Measurements from ENCODE around the gene PDLIM4.
A peak's percentile ranks its signal among the peaks of the same experiment; 100 is the strongest.

The PDLIM4 gene

DNA sequence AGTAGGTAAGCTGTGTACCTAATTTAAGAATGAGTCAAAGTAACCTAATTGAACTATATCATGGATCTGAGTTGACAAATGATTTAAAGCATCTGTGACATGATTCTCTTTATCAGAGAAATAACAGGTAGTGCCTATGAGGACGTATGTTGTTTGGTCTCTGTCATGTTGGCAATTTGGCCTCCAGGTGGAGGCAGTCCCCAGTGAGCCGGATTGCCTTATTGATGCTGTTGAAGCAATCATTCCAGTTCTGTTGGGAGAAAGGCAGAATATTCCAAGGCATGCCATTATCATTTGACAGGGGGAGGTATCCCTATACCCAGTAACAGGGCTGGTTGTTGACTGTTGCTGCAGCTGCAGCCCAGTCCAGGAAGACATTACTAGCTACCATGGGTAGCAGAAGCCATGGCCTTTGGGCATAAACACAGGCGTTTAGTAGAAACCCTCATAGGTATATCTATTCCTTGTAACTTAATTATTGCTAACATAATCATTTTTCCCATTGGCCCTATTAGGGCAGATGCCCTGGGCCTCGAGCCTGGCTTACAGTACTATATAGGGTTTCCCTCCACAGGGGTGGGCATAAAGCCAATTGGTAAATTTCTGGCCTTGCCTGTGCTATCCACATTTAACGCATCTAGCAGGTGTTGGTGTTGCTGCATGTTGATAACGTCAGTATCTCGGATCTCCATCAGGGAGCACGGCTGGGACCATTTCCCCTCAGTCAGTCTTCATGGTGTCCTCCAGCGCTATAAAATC lies 24.5 kb downstream of the PDLIM4 start:
- no peak for DNase-seq (ENCODE audit: low read depth in 2 of 2)

DNA sequence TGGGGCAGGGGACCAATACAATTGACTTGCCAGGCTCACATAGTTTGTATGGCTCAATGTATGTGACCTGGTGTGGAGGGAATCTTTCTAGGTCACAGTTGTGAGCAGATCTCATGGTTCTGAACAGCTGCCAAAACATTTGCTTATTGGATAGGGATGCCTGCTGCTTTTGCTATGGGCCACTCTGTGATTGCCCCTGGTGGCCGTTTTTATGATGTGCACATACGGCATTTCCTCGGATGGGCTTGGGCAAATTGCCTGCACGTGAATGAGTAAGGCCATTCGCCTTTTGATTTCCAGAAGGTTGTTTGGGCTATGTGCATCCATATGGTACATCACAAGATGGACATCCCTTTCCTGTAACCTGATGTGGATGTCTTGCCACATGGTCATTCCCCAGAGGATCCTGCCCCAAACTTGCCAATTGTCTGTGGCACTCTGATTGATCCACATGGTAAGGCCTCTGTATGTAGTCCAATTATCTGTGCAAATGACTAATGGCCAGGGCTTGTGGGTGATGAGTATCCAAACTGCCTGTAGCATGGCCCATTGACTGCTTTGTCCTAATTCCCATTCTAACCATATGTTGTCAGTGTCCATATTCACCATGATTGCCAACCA lies 26.0 kb downstream of the PDLIM4 start:
- no peak for DNase-seq (ENCODE audit: low read depth in 2 of 2)

DNA sequence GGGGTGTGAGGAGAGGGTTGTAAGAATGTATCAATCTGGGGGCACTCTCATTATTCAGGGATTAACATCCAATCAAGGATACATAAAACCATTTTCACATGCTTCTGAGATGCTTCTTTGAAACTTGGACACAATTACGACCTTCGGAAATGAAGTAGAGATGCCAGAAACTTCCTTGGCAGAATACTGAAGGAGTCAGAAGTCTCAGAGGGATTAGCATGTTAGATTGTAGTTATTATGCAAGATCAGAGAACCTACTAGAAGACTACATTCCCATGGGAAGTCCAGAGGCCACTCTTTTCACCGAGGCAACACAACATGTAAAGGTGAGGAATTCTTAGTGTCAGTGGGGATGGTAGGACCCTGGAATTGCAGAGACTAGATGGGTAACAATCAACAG lies 31.6 kb downstream of the PDLIM4 start:
- no peak for DNase-seq (ENCODE audit: low read depth in 2 of 2)

DNA sequence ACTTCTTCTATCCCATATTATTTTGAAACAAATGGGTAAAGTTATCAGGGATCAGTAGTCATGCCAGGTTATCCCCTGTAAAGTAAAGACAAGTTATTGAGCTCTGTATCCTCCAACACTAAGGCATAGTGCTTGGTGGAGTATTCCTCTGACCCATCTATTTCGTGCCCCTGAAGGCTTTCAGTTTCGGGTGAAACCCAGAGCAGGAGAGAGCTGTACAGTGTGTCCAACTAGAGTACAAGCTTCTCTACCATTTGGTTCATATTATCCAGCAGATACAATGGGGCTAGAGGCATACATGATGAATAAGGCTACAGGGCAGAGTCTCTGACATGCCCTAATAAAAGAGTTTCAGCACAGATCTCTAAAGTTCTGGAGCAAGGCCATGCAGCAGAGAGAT lies 33.5 kb downstream of the PDLIM4 start:
- DNase-seq (ENCODE audit: low read depth in 2 of 2): no peak

DNA sequence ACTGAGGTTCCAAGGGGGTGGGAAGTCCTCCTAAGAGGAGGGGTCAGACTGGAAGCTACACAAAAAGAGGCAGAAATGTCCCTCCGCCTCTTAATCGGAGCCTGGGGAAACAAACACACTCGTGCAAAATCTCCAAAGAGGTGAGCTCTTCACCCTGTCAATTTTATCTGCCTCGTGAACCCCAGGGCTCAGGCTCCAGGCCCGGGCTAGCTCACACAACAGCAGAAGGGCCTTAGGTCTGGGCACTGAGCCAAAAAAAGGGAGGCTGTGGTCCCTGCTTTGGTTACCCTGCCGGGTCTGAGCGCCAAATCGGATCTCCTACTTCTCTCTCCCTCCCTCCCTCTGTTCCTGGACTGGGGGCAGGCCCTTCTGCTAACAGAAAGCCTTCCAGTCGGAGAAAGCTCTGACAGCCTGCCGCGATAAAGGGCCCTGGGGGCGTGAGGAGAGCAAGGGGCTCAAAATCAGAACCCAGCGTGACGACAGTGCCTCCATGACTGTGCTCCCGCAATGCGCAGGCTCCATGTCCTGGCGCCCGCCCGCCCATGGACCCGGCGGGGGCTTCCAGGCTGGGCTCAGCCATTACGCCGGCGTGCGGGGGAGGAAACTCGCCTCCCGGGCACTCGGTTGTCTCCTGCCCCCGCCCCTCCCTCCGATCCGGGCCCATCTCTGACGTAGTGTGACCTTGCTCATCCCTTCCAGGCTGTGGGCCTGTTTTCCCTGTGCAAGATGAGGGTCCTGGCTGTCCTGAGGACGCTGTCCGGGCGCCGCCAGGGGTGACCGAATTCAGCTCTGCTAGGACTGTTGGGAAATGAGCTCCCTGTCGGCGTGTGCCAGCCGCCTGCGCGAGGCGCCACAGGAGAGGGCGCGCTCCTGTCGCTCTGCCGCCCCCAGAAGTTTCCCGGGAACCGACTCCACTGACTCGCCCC lies 35.8 kb downstream of the PDLIM4 start:
- DNase-seq (ENCODE audit: low read depth in 2 of 2): peak; percentile 57 to 74

DNA sequence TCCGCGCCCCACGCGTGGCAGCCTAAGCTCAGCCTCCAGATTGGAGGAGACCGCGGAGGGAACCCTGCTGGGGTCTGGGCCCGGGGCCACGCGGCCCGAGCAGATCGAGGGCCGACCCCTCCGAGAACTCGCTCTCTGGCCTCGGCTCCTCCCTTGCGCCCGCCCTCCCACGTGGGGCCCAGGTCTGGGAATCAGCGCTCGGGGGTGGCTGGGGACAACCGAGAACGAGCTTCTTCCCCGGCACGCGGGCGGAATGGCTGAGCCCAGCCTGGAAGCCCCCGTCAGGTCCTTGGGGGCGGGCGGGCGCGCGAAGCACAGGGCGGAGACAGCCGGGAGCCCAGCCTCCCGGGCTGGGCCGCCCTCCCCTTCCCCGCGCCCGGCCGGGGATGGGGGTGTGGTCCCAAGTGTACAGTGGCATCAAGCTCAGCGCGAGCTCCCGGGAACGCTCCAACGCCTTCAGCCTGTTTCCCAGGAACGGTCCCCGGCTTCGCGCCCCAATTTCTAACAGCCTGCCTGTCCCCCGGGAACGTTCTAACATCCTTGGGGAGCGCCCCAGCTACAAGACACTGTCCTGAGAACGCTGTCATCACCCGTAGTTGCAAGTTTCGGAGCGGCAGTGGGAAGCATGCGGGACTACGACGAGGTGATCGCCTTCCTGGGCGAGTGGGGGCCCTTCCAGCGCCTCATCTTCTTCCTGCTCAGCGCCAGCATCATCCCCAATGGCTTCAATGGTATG lies 36.7 kb downstream of the PDLIM4 start, which contains the start of gene SLC22A4:
Gene SLC22A4, plus strand, starts transcription at position 403 of the 736 bp plus-strand sequence. Its CDS starts 223 bp downstream, at position 626.
- DNase-seq (ENCODE audit: low read depth in 2 of 2): peak; percentile 64 to 78

DNA sequence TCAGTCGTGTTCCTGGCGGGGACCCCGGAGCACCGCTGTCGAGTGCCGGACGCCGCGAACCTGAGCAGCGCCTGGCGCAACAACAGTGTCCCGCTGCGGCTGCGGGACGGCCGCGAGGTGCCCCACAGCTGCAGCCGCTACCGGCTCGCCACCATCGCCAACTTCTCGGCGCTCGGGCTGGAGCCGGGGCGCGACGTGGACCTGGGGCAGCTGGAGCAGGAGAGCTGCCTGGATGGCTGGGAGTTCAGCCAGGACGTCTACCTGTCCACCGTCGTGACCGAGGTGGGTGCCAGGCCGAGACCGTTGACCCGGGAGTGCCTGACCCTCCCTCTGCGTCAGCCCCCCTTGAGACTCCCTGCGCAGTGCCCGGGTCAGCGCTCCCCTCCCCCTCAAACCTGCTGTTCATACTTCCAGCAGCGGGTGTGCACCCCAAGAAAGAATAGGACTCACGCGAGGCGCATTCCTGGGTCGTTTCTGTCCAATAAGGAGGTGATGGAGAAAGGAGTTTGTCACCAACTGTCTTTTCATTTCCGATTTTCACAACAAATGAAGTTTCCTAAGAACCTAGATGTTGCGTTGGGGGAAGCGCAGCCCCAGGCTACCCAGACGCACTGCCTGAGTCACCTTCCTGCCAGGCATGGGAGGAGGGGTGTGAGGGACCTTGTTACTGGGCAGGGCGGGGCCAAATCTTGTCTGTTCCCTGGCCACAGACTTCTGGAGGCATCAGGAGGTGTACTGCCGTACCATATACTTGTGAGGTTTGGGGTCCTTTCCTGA lies 37.4 kb downstream of the PDLIM4 start:
- DNase-seq (ENCODE audit: low read depth in 2 of 2): peak; percentile 64 to 69

DNA sequence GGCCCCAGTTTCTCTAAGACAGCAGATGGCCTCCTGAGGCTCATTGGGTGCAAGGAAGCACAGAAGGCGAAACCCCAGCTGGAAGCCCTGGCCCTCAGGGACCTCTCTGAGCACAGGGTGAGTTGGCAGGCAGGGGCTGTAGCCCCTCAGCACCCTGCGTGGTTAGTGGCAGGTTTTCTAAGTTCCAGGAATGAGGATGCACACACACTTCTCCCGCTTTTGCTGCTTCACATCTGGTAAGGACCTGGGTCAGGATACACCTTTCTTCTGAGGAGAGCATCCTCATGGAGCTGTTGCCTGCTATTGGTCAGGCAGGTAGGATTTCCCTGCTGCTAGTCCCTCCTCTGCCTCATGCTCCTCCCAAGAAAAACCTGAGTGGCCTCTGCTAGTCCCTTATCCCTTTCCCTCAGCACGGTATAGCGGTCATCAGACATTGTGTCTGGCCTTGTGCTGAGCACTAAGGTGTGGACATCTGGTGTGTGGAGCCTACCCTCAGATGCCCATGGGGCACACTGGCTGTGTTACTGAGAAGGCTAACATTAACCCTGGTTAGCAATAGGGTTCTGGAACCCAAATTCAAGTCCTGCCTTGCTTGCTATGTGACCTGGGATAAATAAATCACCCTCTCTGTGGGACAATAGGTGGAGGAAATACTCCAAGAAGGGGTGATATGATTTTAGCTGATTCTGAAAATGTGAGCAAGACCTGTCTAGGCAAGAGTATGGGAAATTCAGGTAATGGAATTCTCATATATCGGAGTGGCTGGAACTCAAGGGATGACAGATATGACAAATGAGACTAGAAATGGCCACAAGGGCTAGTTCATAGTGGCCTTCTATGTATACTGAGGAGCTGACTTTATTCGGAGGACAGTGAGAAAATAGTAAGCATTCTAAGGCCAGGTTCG lies 38.3 kb downstream of the PDLIM4 start:
- no peak for DNase-seq (ENCODE audit: low read depth in 2 of 2)

DNA sequence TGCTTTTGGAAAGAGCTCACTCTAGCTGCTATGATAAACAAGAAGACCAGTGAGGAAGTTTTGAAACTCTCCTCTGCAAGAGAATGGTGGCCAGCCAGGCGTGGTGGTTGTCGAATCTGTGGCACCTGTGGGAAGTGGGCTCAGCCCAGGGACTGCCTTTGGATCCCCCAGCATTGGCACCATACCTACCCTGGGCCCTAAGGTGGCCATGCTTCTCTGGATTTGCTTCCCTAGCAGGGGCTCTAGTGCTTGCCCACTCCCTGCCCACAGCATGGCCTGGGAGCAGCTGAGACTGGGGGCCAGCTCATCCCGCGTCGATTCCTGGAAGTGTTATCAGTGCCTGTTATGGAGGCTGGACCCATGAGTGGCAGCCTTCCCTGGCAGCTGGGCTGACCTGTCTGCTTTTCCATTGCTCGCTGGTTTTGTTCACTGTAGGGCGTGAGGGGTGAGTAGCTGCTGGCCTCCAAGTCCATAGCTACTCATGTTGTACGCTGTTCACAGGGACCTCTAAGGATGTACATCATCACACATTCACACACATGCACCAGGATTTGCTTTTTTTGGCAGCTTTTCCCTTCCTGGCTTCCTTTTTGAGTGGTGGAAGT lies 39.0 kb downstream of the PDLIM4 start:
- DNase-seq (ENCODE audit: low read depth in 2 of 2): no peak

DNA sequence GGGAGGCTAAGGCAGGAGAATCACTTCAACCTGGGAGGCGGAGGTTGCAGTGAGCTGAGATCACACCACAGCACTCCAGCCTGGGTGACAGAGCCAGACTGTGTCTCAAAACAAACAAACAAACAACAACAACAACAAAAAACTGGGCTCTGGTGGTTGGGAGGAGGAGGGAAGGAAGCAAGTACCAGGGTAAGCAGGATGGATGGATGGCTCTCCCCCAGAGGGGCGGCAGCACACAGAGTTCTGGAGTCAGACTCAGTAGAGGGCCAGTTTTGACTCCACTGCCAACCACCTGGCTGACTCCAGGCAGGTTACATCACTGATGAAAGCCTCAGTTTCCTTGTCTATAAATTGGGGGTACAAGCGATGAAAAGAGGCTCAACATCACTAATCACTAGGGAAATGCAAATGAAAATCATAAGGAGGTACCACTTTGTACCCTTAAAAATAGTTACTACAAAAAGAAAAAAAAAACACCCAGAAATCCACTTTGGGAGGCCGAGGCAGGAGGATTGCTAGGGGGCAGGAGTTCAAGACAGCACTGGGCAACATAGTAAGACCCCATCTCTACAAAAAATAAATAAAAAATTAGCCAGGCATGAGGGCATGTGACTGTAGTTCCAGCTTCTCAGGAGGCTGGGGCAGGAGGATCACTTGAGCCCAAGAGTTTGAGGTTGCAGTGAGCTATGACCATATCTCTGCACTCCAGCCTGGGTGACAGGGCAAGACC lies 39.9 kb downstream of the PDLIM4 start:
- DNase-seq (ENCODE audit: low read depth in 2 of 2): no peak

DNA sequence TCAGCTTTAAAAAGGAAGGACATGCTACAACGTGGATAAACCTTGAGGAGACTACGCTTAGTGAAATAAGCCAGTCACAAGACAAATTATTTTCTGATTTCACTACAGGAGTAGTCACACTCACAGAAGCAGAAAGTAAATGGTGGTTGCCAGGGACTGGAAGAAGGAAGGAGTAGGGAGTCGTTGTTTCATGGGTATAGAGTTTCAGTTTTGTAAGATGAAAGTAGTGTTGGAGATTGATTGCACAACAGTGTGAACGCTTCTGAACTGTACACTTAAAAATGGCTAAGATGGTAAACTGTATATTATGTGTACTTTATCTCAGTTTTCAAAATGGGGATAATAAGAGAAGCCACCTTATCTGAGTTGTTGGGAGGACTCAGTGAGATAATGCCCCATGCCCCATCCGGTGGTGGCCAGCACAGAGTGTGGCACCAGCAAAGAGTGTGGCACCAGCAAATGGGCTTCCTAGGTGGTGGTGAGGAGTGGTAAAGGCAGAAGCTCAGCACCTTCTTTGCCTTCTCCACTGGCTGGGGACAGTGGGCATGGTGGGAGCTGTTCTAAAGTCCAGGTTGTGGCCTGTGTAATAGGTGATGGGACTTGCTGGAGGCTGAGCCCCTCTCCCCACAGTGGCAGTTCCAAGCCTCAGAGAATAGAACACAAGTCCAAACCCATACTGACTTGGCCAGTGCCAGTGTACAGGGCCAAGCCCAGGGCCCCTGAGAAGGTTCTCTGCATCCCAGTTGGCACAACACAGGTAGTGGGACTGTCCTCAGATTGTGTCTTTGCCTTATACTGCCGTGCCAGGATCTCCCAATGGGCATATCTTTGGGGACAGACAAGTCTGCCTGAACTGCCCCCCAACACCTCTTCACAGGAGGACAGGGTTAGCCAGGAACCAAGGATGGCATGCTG lies 41.1 kb downstream of the PDLIM4 start:
- DNase-seq (ENCODE audit: low read depth in 2 of 2): no peak

DNA sequence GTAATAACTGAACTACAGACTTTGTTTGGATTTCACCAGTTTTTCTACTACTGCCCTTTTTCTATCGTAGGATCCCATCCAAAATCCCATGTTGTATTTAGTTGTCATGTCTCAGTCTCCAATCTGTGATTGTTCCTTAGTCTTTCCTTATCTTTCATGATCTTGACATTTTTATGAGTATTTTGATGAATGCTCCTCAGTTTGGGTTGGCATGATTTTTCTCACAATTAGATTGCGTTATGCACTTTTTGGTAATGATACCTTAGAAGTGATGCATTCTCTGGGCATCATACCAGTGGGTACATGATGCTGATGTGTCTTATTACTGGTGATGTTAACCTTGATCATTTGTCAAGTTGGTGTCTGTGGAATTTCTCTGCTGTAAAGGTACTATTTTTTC lies 42.4 kb downstream of the PDLIM4 start:
- DNase-seq (ENCODE audit: low read depth in 2 of 2): no peak

DNA sequence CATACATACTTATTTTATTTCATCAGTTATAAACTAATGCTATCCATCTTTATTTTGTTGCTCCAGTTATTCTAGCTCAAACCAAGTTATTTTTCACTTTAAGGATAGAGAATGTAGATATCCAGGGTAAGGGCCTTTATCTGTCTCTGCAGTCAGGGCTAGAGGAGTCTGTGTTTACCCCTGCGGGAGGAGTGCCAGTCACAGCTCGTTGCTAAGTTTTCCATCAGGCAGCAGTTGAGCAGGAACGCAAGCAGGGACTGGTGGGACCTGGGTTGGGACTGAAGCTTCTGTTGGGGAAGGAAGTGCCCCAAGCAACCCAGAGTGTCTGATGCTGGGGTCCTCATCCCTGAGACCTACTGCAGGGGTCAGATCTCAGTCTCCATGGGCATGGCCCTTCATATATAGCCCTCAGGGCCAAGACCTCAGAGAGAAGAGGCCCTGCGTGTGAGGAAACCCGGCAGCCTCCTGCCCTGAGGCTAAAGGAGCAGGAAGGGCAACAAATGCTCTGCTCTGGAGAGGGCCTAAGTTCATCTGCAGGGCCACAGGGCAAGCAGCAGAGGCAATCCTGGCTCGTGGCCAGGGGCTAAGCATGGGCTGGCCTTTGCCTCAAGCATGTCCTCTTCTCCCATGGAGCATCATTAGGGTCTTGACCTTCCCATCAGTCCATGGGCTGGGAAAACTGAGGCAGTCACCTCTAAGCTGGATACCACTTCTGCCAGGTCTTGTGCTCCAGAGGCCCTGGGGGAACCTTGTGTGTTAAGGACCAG lies 43.3 kb downstream of the PDLIM4 start:
- no peak for DNase-seq (ENCODE audit: low read depth in 2 of 2)

DNA sequence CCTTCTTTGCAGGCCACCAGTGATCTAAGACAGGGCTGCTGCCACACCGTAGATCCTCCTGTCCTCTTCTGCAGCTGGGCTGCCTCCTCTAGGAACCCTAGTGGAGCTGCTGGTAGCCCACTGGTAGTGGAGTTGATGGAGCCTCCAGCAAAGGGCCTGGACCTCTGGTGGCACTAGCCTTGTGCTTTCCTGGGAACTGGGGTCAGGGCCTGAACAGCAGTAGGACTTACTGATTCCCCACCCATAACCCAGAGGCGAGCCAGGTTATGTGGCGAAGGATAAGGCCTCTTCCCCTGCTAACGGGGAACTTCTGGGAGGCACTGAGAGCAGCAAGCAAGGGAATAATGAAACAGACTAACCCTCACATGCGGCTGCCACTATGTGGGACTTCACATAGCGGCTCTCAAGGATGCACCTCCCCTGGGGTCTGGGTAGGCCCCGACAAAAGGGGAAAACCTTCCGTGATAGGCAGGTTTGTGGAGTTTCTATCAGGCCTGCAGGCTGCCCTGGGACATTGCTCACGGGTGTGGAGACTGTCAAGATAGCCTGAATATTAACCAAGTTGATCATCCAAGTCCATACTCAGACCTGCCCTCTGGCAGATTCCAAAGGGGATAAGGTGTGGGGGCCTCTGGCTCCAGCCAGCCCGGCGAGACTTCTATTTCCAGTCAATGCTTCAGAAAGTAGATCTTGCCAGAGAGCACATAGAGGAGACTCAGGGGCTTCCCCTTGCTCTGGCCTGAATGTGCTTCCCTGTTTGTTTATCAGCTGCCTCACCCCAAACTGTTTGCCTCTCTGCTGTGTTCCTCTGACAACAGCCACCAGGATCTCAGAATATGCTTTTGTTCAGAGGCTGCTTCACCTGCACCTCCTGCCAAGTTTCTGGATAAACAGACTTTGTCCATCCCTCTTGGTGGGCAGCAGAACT lies 44.1 kb downstream of the PDLIM4 start:
- no peak for DNase-seq (ENCODE audit: low read depth in 2 of 2)

DNA sequence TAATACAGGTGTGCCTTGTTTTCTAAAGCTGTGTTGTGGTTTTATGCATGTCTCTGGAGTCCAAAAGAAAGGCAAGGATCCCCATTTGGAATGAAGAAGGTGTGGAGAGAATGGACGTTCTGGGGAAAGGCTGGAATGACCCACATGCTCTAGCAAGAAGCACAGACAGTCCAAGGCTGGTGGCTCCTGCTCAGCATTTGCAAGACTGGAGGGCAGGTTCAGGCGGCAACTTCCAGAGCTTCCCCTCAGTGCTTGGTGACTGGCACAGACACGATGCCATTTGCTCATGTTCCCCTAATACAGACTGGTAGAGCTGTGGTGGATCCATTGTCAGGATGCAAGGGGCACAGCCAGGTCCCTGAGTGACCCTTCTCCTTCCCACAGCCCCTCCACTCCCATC lies 44.9 kb downstream of the PDLIM4 start:
- DNase-seq (ENCODE audit: low read depth in 2 of 2): no peak

DNA sequence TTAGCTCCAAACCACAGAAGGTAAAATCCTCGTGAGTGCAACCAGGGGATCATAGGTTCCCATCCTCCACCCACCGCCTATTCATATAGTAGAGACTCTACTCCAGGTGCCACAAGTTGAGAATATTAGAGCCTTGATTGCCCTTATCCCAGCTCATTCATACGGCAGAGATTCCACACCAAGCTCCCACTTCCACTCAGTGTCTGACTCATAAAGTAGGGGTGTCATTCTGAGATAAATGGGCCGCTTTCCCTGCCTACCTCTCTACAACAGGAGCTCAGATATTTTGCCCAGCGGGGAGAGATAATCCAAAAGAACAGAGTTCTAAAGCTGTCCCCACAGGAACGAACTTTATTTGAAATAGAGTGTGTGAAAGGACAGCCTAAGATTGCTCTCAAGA lies 46.1 kb downstream of the PDLIM4 start:
- DNase-seq (ENCODE audit: low read depth in 2 of 2): no peak
